ENCODE data around the gene LUC7L3.

GRCh38 chr17:50689251-50689650, 30.2 kb upstream of the LUC7L3 start:
- no peak for TF ChIP-seq POLR2A (IDR thresholded peaks at IDR 0.05)
- no peak for TF ChIP-seq CTCF (IDR thresholded peaks at IDR 0.05)

Measured in lower leg skin (tissue), 3 donors.